NCI-H2171 treated with DMSO at 0.1 percent for 48 hours (cell line): ENCODE results near the gene PRDM12.

Experiments
- DNase-seq: peaks from one replicate; lab custom pipeline; 2025; lab: John Stamatoyannopoulos, UW

PRDM12 gene

GRCh38 chr9:130664251-130665028 is at the start of gene PRDM12:
TSS of gene PRDM12 (plus strand) at chr9:130664594. CDS start at chr9:130664654, 60 bp downstream.
- DNase-seq: peak; percentile 50

- no peak for DNase-seq
Measured at GRCh38 chr9:130616451-130616850, 47.9 kb upstream of the PRDM12 start.

GRCh38 chr9:130623466-130623865 is 40.9 kb upstream of the PRDM12 start:
- no peak for DNase-seq

GRCh38 chr9:130624154-130624553 is 40.2 kb upstream of the PRDM12 start:
- DNase-seq: no peak

- DNase-seq: no peak
Measured at GRCh38 chr9:130626249-130626996, 38.0 kb upstream of the PRDM12 start.

- no peak for DNase-seq
Measured at GRCh38 chr9:130627051-130627450, 37.3 kb upstream of the PRDM12 start.

GRCh38 chr9:130627896-130628792 is 36.2 kb upstream of the PRDM12 start:
- DNase-seq: no peak

- DNase-seq: no peak
Measured at GRCh38 chr9:130629443-130630070, 34.8 kb upstream of the PRDM12 start.

GRCh38 chr9:130630071-130630450 is 34.3 kb upstream of the PRDM12 start:
- no peak for DNase-seq

GRCh38 chr9:130630506-130631330 is 33.7 kb upstream of the PRDM12 start:
- DNase-seq: no peak

- DNase-seq: no peak
Measured at GRCh38 chr9:130631331-130632080, 32.9 kb upstream of the PRDM12 start.

- no peak for DNase-seq
Measured at GRCh38 chr9:130632081-130632710, 32.2 kb upstream of the PRDM12 start.

GRCh38 chr9:130632841-130633240 is 31.6 kb upstream of the PRDM12 start:
- no peak for DNase-seq

- DNase-seq: no peak
Measured at GRCh38 chr9:130633336-130634190, 30.8 kb upstream of the PRDM12 start.

- DNase-seq: peak; percentile 85
Measured at GRCh38 chr9:130634191-130634768, 30.1 kb upstream of the PRDM12 start.

- peak; percentile 86 for DNase-seq
Measured at GRCh38 chr9:130634801-130635200, 29.6 kb upstream of the PRDM12 start.

GRCh38 chr9:130635306-130635705 is 29.1 kb upstream of the PRDM12 start:
- DNase-seq: no peak
